HL-60 (cell line): Measurements from ENCODE around the gene ATPAF2.

Experiments
- GABPA ChIP-seq: IDR thresholded peaks from 2 replicates; pipeline ENCODE4 v1.6.1; 2012; ENCODE audit warnings: low read depth
- POLR2AphosphoS5 ChIP-seq: IDR thresholded peaks from 2 replicates; pipeline ENCODE4 v1.6.1; 2012; ENCODE audit warnings: low read depth
- TF ChIP-seq, protein P1 (sequence below): IDR thresholded peaks from one replicate; pipeline ENCODE4 v1.5.1; 2011; ENCODE audit warnings: low read length, control low read depth, inconsistent platforms; ENCODE audit not compliant: insufficient read depth
- TF ChIP-seq, protein P2 (sequence below): IDR thresholded peaks from 2 replicates; pipeline ENCODE4 v1.6.1; 2012; ENCODE audit warnings: low read depth; ENCODE audit not compliant: insufficient replicate concordance

DNA sequence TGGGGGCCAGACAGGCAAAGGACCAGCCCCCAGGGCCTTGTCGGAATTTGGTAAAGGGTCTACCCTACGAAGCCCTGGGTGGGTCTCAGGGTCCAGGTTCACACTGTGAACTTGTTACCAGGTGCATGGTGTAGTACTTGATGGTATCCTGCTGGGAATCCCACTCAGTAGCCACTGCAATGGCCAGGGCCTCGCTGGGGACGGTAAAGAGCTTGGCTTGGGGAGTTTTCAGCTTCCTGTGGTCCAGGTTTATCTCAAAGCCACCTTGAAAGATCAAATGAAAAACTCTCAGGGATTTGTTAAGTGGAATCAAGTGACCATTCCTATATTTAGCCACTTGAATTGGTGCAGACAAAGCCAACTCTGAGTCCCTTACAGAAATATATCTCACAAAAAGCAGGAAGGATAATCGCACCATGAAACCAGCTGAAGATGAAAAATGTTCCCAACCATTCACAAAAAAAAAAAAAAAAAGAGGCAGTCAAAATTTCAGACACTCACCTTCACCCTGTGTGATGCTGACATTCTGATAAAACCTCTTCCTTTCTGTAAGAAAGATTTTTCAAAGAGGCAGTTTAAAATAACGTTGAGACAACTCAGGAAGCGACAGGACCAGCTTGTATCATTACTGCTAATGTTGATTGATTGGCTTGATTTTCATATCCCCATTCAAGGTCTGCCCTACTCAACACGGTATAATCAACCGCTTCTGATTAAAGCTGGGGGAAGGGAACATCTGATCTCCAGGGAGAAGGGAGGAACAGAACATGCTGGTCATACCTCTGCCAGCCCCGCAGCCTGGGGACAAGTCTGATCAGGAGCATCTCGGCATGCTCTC lies 10.6 kb downstream of the ATPAF2 start:
- TF ChIP-seq, protein P1, sequence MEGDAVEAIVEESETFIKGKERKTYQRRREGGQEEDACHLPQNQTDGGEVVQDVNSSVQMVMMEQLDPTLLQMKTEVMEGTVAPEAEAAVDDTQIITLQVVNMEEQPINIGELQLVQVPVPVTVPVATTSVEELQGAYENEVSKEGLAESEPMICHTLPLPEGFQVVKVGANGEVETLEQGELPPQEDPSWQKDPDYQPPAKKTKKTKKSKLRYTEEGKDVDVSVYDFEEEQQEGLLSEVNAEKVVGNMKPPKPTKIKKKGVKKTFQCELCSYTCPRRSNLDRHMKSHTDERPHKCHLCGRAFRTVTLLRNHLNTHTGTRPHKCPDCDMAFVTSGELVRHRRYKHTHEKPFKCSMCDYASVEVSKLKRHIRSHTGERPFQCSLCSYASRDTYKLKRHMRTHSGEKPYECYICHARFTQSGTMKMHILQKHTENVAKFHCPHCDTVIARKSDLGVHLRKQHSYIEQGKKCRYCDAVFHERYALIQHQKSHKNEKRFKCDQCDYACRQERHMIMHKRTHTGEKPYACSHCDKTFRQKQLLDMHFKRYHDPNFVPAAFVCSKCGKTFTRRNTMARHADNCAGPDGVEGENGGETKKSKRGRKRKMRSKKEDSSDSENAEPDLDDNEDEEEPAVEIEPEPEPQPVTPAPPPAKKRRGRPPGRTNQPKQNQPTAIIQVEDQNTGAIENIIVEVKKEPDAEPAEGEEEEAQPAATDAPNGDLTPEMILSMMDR, result no peak
- no peak for TF ChIP-seq POLR2AphosphoS5
- TF ChIP-seq, protein P2, sequence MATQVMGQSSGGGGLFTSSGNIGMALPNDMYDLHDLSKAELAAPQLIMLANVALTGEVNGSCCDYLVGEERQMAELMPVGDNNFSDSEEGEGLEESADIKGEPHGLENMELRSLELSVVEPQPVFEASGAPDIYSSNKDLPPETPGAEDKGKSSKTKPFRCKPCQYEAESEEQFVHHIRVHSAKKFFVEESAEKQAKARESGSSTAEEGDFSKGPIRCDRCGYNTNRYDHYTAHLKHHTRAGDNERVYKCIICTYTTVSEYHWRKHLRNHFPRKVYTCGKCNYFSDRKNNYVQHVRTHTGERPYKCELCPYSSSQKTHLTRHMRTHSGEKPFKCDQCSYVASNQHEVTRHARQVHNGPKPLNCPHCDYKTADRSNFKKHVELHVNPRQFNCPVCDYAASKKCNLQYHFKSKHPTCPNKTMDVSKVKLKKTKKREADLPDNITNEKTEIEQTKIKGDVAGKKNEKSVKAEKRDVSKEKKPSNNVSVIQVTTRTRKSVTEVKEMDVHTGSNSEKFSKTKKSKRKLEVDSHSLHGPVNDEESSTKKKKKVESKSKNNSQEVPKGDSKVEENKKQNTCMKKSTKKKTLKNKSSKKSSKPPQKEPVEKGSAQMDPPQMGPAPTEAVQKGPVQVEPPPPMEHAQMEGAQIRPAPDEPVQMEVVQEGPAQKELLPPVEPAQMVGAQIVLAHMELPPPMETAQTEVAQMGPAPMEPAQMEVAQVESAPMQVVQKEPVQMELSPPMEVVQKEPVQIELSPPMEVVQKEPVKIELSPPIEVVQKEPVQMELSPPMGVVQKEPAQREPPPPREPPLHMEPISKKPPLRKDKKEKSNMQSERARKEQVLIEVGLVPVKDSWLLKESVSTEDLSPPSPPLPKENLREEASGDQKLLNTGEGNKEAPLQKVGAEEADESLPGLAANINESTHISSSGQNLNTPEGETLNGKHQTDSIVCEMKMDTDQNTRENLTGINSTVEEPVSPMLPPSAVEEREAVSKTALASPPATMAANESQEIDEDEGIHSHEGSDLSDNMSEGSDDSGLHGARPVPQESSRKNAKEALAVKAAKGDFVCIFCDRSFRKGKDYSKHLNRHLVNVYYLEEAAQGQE, result no peak
- TF ChIP-seq GABPA, result no peak
